Measurements from ENCODE around the gene ATG2A. TPM values are rescaled to one million over a fixed set of nuclear protein-coding genes. Genes with fewer than 3 reads are reported as not detected.

The ATG2A gene
- total and polyA plus RNA-seq, 2 of the 8 experiments (the other 6 are each of a cell fraction or from before 2014, with no cell fraction given) = 12.1 to 22.1 TPM

DNA sequence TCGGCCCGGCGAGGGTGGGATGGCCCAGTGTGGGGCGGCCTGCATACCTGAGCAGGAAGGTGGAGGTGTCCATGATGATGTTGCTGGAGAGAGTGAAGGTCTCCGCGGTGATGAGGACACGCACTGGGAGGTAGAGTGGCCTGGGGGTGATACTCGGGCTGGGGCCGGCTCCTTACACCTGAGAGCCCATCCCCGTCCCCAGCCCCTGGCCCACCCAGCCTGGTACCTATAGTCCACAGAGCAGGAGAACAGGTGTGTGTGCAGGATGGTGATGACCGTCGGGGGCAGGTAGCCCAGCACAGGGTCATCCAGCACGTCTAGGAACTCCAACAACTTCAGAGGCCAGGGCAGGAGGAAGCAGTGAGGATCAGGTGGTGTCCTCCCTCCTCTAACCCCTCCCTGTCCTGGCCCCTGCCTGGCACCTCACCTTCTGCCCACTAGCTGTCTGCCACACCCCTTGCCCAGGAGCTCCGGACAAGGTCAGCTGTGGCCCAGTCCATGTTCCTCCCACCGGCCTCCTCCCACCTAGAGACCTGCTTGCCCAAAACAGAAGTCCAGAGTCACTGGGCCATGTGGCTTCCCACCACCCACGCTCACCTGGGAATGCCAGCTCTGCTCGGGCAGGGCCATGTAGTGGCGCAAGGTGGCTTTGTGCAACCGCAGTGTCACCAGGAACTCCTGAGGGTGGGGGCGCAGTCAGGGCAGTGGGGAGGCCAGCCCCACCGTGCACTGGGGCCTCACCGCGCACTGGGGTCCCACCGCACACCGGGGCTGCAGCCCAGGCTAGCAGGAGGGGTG is 11.3 kb downstream of the ATG2A start:
- Histone ChIP-seq H3K79me1 (ENCODE audit: low read depth, low read length) (no peaks in the 10 kb centered on the region), H3K36me3 (ENCODE audit: control insufficient read depth in 2 of 4, insufficient read depth in 4 of 4, low read length in 3 of 4) (peaks cover 0 to 26% (median 12%) of the 10 kb centered on the region in 4 experiments; a peak in 5 of 8 replicates), H2BK120ac (replicated peaks; ENCODE audit: low read depth, low read length) (no peak overlapping the region)
- TF ChIP-seq POU5F1 (IDR thresholded peaks at IDR 0.05; ENCODE audit: low read depth, low read length) = no peak
- TF ChIP-seq CHD2 (IDR thresholded peaks at IDR 0.05; ENCODE audit: low read length) = no peak
- TF ChIP-seq RXRA (IDR thresholded peaks at IDR 0.05; ENCODE audit: insufficient read depth, low read depth, low read length) = no peak
- TF ChIP-seq SUZ12 (IDR thresholded peaks at IDR 0.05; ENCODE audit: low read length) = no peak
- no peak for TF ChIP-seq CTBP2 (IDR thresholded peaks at IDR 0.05; ENCODE audit: borderline replicate concordance, insufficient read depth, insufficient read length, low read length)
- TF ChIP-seq SP1 (IDR thresholded peaks at IDR 0.05; ENCODE audit: low read depth, low read length) = no peak
- no peak for TF ChIP-seq TAF7 (optimal IDR thresholded peaks at IDR 0.05; ENCODE audit: borderline replicate concordance, low read depth, low read length)
- no peak for TF ChIP-seq CHD1 (IDR thresholded peaks at IDR 0.05; ENCODE audit: low read depth, low read length)
- no peak for TF ChIP-seq PHF8 (conservative IDR thresholded peaks at IDR 0.05; ENCODE audit: low read depth, low read length)
- TF ChIP-seq HDAC6 (IDR thresholded peaks at IDR 0.05; ENCODE audit: low read depth, low read length) = no peak
- no peak for TF ChIP-seq RNF2 (IDR thresholded peaks at IDR 0.05; ENCODE audit: borderline replicate concordance, low read depth, low read length, missing control alignments, poor library complexity, severe bottlenecking)
- TF ChIP-seq GTF2F1 (IDR thresholded peaks at IDR 0.05; ENCODE audit: borderline replicate concordance, low read depth, low read length) = no peak
- TF ChIP-seq SP4 (IDR thresholded peaks at IDR 0.05; ENCODE audit: low read length) = no peak

More for the DNA sequence above, 11.3 kb downstream of the ATG2A start:
- no peak overlapping the region for H3K14ac ChIP-seq (ENCODE audit: insufficient read length)
- DNase-seq (ENCODE audit: low read depth in 1 of 2, low spot score in 2 of 2) = no peak
- H4K8ac ChIP-seq (ENCODE audit: extremely low read depth, insufficient read depth, low read length) = no peak overlapping the region
- no peak overlapping the region for H3K9ac ChIP-seq (replicated peaks in 1 of 4; ENCODE audit: extremely low read depth in 1 of 4, low read depth in 3 of 4, low read length in 3 of 4)
- no peak overlapping the region for H3K4me3 ChIP-seq (ENCODE audit: extremely low read depth in 1 of 4, insufficient read depth in 2 of 4, low read depth in 3 of 4, low read length in 4 of 4)
- ChIA-PET CTCF (ENCODE audit: partially characterized antibody) (interaction anchor here (2.9 kb wide), 1 partner anchor 18 kb away, joined by 10 read pairs; no protein-coding TSS in a partner anchor), POLR2A (ENCODE audit: partially characterized antibody) (interaction anchor here (1.3 kb wide), 1 partner anchor 206 kb away, joined by 3 read pairs; the partner anchor contains the start of gene TM7SF2)
- FAIRE-seq = no peak
- no peaks in the 10 kb centered on the region for H3K23me2 ChIP-seq (ENCODE audit: low read depth, low read length)
- no peaks in the 10 kb centered on the region for H3K27me3 ChIP-seq (replicated peaks in 1 of 4; ENCODE audit: control insufficient read depth in 3 of 4, extremely low read depth in 1 of 4, insufficient read depth in 3 of 4, low read length in 3 of 4)
- no peak overlapping the region for H3K4ac ChIP-seq (replicated peaks; ENCODE audit: insufficient read length, low read depth, low read length)
- peaks cover under 1 to 5% of the 10 kb centered on the region in 2 experiments for H4K20me1 ChIP-seq (replicated peaks in 1 of 2; ENCODE audit: control insufficient read depth in 1 of 2, insufficient read depth in 2 of 2, low read length in 2 of 2)
- H2AFZ ChIP-seq (ENCODE audit: low read length) = no peak overlapping the region
- H2BK12ac ChIP-seq (ENCODE audit: low read depth, low read length) = no peak overlapping the region
- no peak overlapping the region for H3K23ac ChIP-seq (ENCODE audit: insufficient read length)
- H3K9me3 ChIP-seq (ENCODE audit: insufficient read depth in 2 of 2, low read depth in 1 of 2, low read length in 1 of 2) = no peaks in the 10 kb centered on the region
- H3K27ac ChIP-seq (ENCODE audit: low read depth, low read length) = no peak overlapping the region
- H4K91ac ChIP-seq (replicated peaks; ENCODE audit: insufficient read length, low read length) = no peak overlapping the region
- H2BK5ac ChIP-seq (ENCODE audit: low read depth, low read length) = no peak overlapping the region
- H3K4me2 ChIP-seq (ENCODE audit: insufficient read depth in 1 of 2, low read depth in 2 of 2, low read length in 2 of 2) = no peak overlapping the region
- H3K4me1 ChIP-seq (replicated peaks in 1 of 4; ENCODE audit: control insufficient read depth in 3 of 4, insufficient read depth in 4 of 4, low read length in 3 of 4) = no peaks in the 10 kb centered on the region
- no peak overlapping the region for H2BK15ac ChIP-seq (ENCODE audit: low read length)
- no peak overlapping the region for H4K5ac ChIP-seq (ENCODE audit: insufficient read length, low read depth, low read length)
- no peaks in the 10 kb centered on the region for H3K79me2 ChIP-seq (ENCODE audit: control insufficient read depth in 1 of 2, insufficient read depth in 2 of 2, low read length in 2 of 2)
- no peak overlapping the region for H3K18ac ChIP-seq (ENCODE audit: extremely low read depth, low read length)
- no peak overlapping the region for H2AK5ac ChIP-seq (ENCODE audit: low read depth, low read length)
- WGBS, 2 experiments (ENCODE audit: extremely low coverage in 1 of 2, insufficient coverage in 1 of 2, insufficient read length in 1 of 2, insufficient replicate concordance in 2 of 2, low coverage in 1 of 2, low lambda C conversion rate in 2 of 2, missing lambda C conversion rate in 1 of 2) = 95% methylated on average over 25 of the region's 25 CpGs; no CpG with 5 or more reads in 1 of the 2 experiments
- H2BK20ac ChIP-seq (ENCODE audit: low read length) = no peak overlapping the region
- H3K56ac ChIP-seq (replicated peaks; ENCODE audit: insufficient read length, low read depth, low read length) = no peak overlapping the region
